Activated naive CD4-positive, alpha-beta T cell treated with anti-CD3 and anti-CD28 coated beads, Interleukin-2, amount 50 U/mL, for 72 hours (primary cell): ENCODE results near the gene CTU2. TPM values are rescaled to one million over a fixed set of nuclear protein-coding genes. Genes with fewer than 3 reads are reported as not detected.
A peak's percentile ranks its signal among the peaks of the same experiment; 100 is the strongest.

Experiments used
- ATAC-seq, 2 donors: fragments of 150-1000 bp; cut with Tn5 transposase; 2 replicates each; pipeline ENCODE4 v1.10.0; 2021; ENCODE audit warnings: mild to moderate bottlenecking in 2 of 2, moderate library complexity in 2 of 2
- DNase-seq, 2 donors: peaks; one replicate each; pipeline ENCODE4 v3.0.0; 2021 to 2022; ENCODE audit warnings: low spot score in 2 of 2
- H3K27ac Mint-ChIP-seq, 2 donors: one replicate each; pipeline ENCODE4 v1.8.0; 2022; ENCODE audit warnings: mild to moderate bottlenecking in 2 of 2, mixed read lengths in 2 of 2
- H3K36me3 Mint-ChIP-seq, 2 donors: one replicate each; pipeline ENCODE4 v1.8.0; 2022; ENCODE audit warnings: mixed read lengths in 2 of 2
- H3K9me3 Mint-ChIP-seq, 2 donors: one replicate each; pipeline ENCODE4 v1.8.0; 2022; ENCODE audit warnings: mixed read lengths in 2 of 2
- total RNA-seq, 2 donors: library from RNA; stranded (reverse); gene quantifications; one replicate each; pipeline ENCODE4 v1.2.3, GENCODE V29; 2022

CTU2 gene
- total RNA-seq, 2 donors from 2014 or later, result 32.2 to 35.5 TPM

DNA sequence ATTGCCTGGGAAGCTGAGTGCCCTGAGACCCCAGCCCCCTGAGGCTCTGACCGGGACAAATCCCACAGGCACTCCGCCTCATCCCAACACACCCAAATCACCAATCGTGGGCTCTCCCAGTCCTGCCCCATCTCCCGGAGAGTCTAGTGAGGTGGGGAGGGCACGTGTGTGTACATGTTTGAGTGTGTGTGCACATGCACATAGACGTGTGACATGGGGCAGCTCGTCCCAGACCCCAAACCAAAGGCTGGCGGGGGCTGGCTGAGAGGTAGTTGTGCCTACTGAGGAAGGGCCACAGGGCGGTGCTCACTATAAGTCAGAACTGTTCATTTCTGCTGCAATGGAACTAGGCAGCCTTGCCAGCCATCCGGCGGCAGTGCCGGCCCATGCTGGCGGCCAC, 28.6 kb upstream of the CTU2 start:
- Mint-ChIP-seq H3K36me3 (no peaks in the 10 kb centered on the region), H3K9me3 (no peaks in the 10 kb centered on the region), H3K27ac (peak overlapping the region in 1 of 2 donors; percentile 23)
- no peak for DNase-seq
- no peak for ATAC-seq

DNA sequence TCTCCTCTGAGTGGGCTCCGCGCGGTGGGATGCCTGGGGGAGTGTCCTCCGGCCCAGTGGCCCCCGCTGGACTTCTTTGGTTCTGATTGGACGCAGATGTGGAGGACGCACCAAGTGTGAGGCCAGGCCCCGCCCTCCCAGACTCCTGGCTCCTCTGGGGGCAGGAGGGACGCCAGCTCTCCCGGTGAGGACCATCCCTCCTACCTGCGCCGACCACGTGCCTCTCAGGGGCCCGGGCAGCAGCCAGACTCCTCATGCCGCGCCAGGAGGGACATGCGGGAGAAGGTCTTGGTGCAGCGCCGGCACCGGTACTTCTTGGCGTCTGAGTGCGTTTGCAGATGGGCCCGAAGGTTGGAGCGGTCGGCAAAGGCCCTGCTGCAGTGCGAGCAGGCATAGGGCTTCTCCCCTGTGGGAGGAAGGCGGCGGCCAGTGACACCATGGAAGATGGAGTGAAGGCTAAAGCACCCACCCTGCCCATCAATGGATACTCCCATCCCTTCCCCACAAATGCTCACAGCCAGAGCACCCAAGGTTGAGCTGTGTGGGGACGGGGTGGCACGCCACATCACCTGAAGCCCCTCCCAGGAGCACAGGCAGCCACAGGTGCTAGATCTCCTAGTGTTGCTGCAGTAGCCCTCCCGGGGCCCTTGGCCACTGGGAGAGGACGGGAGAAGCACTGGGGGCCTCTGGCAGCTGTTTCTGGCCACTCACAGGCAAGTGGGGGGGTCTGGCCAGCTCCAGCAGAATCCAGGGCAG, 27.9 kb upstream of the CTU2 start:
- DNase-seq (no peak), ATAC-seq (no peak)
- Mint-ChIP-seq H3K27ac (no peak overlapping the region), H3K36me3 (no peaks in the 10 kb centered on the region), H3K9me3 (no peaks in the 10 kb centered on the region)

DNA sequence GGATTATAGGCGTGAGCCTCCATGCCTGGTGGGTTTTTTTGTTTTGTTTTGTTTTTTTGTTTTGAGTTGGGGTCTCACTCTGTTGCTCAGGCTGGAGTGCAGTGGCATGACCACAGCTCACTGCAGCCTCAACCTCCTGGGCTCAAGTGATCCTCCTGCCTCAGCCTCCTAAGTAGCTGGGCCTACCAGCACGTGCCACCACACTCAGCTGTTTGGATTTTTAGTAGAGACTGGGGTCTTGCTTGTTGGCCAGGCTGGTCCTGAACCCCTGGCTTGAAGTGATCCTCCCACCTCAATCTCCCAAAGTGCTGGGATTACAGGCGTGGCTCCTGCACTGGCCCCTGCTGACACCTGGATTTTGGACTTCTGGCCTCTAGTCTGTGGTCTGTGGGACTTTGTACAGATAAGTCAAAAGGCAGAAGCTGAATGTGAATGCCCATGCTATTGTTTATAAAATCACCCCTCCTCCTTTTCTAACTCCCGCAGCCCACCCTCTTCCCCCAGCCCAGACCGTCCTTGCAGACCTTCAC, 25.7 kb upstream of the CTU2 start:
- H3K36me3 Mint-ChIP-seq, result no peaks in the 10 kb centered on the region
- no peaks in the 10 kb centered on the region for H3K9me3 Mint-ChIP-seq
- ATAC-seq (no peak), DNase-seq (no peak)
- peak overlapping the region in 1 of 2 donors; percentile 86 for H3K27ac Mint-ChIP-seq

GRCh38 chr16:88681084-88681680, 25.1 kb upstream of the CTU2 start:
- ATAC-seq (peak in 1 of 2 donors; percentile 29), DNase-seq (peak in 1 of 2 donors; percentile 56)
- no peaks in the 10 kb centered on the region for H3K36me3 Mint-ChIP-seq
- no peaks in the 10 kb centered on the region for H3K9me3 Mint-ChIP-seq
- peak overlapping the region in 1 of 2 donors; percentile 86 for H3K27ac Mint-ChIP-seq

GRCh38 chr16:88681709-88682451, 24.4 kb upstream of the CTU2 start:
- Mint-ChIP-seq H3K36me3 (no peaks in the 10 kb centered on the region), H3K27ac (peak overlapping the region; percentile 55 to 86), H3K9me3 (no peaks in the 10 kb centered on the region)
- ATAC-seq, result peak; percentile 69 to 75
- DNase-seq, result peak; percentile 72 to 77

- no peak for DNase-seq
- no peaks in the 10 kb centered on the region for H3K9me3 Mint-ChIP-seq
- no peak for ATAC-seq
- H3K36me3 Mint-ChIP-seq, result no peaks in the 10 kb centered on the region
- H3K27ac Mint-ChIP-seq, result no peak overlapping the region
Observed at GRCh38 chr16:88684569-88685155, 21.6 kb upstream of the CTU2 start.

DNA sequence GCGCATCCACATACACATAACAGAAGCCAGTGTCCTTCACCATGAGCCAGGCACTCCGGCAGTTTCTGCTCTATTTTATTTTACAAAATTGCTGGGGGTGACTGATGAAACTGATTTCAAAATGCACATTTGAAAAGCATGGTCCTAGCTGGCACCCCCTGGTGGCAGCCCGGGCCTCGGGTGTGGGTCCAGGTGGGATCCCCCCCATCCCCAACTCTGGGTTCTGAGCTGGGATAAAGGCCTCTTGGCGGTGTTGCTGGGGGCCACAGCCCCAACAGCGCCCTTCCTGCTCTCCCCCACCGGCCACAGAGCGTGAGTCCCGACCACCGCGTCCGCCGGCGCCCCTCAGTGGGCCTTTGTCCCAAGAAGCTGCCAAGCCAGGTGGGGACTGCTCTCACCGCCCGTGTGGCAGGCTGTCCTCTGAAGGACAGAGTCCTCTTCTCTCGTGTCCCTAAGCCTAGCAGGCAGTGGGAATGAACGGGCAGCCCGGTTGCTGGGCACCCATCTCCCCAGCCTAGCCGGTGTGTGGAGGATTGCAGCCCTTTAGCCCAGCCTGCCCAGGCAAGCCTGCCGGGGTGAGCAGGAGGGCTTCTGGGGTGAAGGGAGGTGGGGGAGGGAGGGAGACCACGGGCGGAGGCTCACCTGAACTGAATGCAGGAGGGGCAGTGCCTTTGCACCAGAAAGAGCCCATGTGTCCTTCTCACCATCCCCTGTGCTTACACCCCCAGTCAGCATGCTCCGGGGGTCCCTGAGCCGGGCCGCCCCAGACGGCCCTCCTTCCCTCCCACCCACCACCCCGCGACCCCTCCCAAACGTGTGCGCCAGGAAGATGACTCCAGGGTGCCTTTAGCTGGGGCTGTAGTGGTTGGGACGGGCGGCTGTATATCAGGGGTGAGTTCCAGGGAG, 20.9 kb upstream of the CTU2 start:
- H3K9me3 Mint-ChIP-seq, result no peaks in the 10 kb centered on the region

DNA sequence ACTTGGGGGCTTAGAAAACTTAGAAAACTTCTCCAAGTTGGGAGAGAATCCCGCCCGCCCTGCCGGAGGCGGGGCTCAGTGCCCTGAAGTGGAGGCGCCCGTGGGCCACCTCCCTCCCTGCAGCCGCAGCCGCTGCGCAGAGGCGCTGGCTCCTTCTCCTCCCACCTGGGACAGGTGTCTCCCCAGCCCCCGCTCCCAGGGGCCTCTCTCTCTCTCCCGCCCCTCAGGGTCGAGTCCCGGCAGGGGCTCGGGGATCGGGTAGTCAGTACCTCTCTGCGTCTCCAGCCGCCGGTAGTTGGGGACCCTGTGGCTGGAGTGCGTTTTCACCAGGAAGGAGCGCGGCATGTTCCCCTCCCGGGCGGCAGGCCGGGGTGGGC, 20.3 kb upstream of the CTU2 start:
- DNase-seq, result peak in 1 of 2 donors; percentile 48
- H3K9me3 Mint-ChIP-seq, result no peaks in the 10 kb centered on the region
- ATAC-seq, result peak; percentile 30 to 35

More for the DNA sequence above, 20.9 kb upstream of the CTU2 start:
- DNase-seq (peak in 1 of 2 donors; percentile 75), ATAC-seq (peak; percentile 3 to 20)
- H3K36me3 Mint-ChIP-seq, result no peaks in the 10 kb centered on the region
- no peak overlapping the region for H3K27ac Mint-ChIP-seq

GRCh38 chr16:88686439-88687253, 19.7 kb upstream of the CTU2 start, which contains the start of gene SNAI3:
TSS of gene SNAI3 (minus strand) at chr16:88686507. CDS start at chr16:88686406, 101 bp downstream.
- H3K36me3 Mint-ChIP-seq, result no peaks in the 10 kb centered on the region
- peak; percentile 85 to 90 for ATAC-seq
- no peak within 1 kb of the TSS for H3K27ac Mint-ChIP-seq
- H3K9me3 Mint-ChIP-seq, result no peaks in the 10 kb centered on the region
- peak; percentile 90 to 96 for DNase-seq

More for the DNA sequence above, 20.3 kb upstream of the CTU2 start:
- Mint-ChIP-seq H3K27ac (no peak overlapping the region), H3K36me3 (no peaks in the 10 kb centered on the region)

GRCh38 chr16:88687254-88687576, 19.1 kb upstream of the CTU2 start:
- no peaks in the 10 kb centered on the region for H3K9me3 Mint-ChIP-seq
- ATAC-seq (no peak), DNase-seq (no peak)
- H3K36me3 Mint-ChIP-seq, result no peaks in the 10 kb centered on the region
- H3K27ac Mint-ChIP-seq, result no peak overlapping the region

DNA sequence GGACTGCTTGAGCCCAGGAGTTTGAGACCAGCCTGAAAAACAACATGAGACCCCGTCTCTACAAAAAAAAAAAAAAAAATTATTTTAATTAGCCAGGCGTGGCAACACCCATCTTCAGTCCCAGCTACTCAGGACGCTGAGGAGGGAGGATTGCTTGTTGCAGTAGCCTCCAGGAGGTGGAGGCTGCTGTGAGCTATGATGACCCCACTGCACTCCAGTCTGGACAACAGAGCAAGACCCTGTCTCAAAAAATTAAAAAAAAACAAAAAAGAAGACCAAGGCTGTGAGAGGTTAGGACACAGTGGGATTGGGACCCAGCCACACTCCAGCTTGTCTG, 18.7 kb upstream of the CTU2 start:
- H3K36me3 Mint-ChIP-seq, result no peaks in the 10 kb centered on the region
- H3K27ac Mint-ChIP-seq, result no peak overlapping the region
- DNase-seq (no peak), ATAC-seq (no peak)
- H3K9me3 Mint-ChIP-seq, result no peaks in the 10 kb centered on the region

GRCh38 chr16:88688013-88688778, 18.1 kb upstream of the CTU2 start:
- Mint-ChIP-seq H3K27ac (no peak overlapping the region), H3K36me3 (no peaks in the 10 kb centered on the region), H3K9me3 (no peaks in the 10 kb centered on the region)
- no peak for DNase-seq
- no peak for ATAC-seq

- ATAC-seq, result no peak
- no peak overlapping the region for H3K27ac Mint-ChIP-seq
- H3K9me3 Mint-ChIP-seq, result no peaks in the 10 kb centered on the region
- H3K36me3 Mint-ChIP-seq, result no peaks in the 10 kb centered on the region
- DNase-seq, result no peak
Observed at GRCh38 chr16:88690341-88691128, 15.8 kb upstream of the CTU2 start.

DNA sequence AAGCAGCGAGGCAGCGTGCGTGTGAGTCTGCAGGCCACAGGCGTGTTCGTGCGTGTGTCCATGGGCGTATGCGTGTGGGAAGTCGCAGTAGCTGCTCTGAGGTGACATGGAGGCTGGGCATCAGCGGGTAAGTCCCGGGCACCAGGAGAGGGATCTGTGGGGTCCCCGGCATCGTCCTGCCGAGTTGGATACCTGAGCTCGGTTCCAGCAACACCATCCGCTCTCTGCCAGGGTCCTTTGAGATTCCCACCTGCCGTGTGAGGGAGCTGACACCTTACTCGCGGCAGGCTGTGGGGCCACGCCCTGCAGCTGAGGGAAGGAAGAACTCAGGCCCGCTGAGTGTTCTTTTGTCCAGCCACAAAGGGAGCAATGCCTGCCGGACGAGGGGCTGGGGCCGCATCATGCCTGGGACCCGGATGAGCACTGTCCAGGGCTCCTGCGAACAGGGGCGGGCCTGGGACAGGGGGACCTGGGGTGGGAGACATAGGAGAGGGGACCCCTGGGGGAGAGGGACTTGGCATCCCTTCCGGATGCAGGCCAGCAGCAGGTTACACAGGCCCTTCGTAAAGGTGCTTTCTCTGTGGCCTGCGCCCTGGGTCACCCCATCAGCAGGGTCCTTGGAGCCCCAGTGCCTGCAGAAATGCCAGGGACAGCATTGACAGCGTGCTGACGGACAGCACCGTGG, 15.0 kb upstream of the CTU2 start:
- no peak for ATAC-seq
- no peaks in the 10 kb centered on the region for H3K36me3 Mint-ChIP-seq
- no peak overlapping the region for H3K27ac Mint-ChIP-seq
- no peak for DNase-seq
- H3K9me3 Mint-ChIP-seq, result no peaks in the 10 kb centered on the region
